GM12892 (cell line): Measurements from ENCODE around the gene ACOX2.

ENCODE experiments used
- POLR2A ChIP-seq: IDR thresholded peaks from 2 replicates; pipeline ENCODE4 v1.6.1; 2011; ENCODE audit warnings: low read depth, low read length, control low read depth
- POLR2AphosphoS5 ChIP-seq: IDR thresholded peaks from 2 replicates; pipeline ENCODE4 v1.6.1; 2011; ENCODE audit warnings: low read depth, low read length, control low read depth
- TAF1 ChIP-seq: IDR thresholded peaks from 2 replicates; pipeline ENCODE4 v1.6.1; 2011; ENCODE audit warnings: low read depth, mild to moderate bottlenecking, control low read depth, low read length, borderline replicate concordance

DNA sequence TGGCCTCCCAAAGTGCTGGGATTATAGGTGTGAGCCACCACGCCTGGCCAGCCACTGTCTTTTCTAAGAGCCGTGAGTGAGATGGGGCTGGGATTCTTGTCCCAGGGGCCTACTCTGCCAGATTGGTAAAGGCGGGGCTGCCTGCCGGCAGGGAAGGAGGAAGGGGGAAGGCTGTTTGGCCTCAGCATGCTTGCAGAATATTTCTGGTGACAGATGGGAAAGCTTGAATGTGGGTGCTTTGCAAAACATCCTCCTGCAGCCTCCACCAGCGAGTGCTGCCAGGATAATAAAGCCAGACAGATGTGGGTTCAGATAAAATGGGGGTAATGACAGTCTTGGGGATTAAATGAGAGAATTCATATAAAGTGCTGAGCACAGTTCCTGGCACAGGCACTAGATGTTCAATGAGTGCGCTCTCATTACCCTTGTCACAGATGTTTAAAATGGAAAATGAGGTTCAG lies 19.8 kb upstream of the ACOX2 start:
- TF ChIP-seq POLR2A = no peak
- TF ChIP-seq TAF1 = no peak
- TF ChIP-seq POLR2AphosphoS5 = no peak
